ENCODE data around the gene NRXN3.

The NRXN3 gene

GRCh38 chr14:78202976-78203375, 32.8 kb downstream of the NRXN3 start:
- H3K9me3 Mint-ChIP-seq, result no peaks in the 10 kb centered on the region
- no peak overlapping the region for H3K4me3 Mint-ChIP-seq
- no peaks in the 10 kb centered on the region for H3K4me1 Mint-ChIP-seq
- peaks cover 10% of the 10 kb centered on the region for H3K27me3 Mint-ChIP-seq (ENCODE audit: low read depth)
- TF ChIP-seq CTCF (IDR thresholded peaks at IDR 0.05; ENCODE audit: unreplicated experiment in 3 of 3), result no peak
- H3K27ac Mint-ChIP-seq, result no peak overlapping the region
- no peaks in the 10 kb centered on the region for H3K36me3 Mint-ChIP-seq (ENCODE audit: low read depth)

- Mint-ChIP-seq H3K27ac (no peak overlapping the region), H3K36me3 (ENCODE audit: low read depth) (no peaks in the 10 kb centered on the region), H3K9me3 (peaks cover 9% of the 10 kb centered on the region), H3K4me1 (no peaks in the 10 kb centered on the region), H3K27me3 (ENCODE audit: low read depth) (no peaks in the 10 kb centered on the region), H3K4me3 (no peak overlapping the region)
- no peak for TF ChIP-seq CTCF (IDR thresholded peaks at IDR 0.05; ENCODE audit: unreplicated experiment in 3 of 3)
These were observed 37.2 kb downstream of the NRXN3 start for GRCh38 chr14:78207414-78207813.

GRCh38 chr14:78220273-78220672, 50.1 kb downstream of the NRXN3 start:
- TF ChIP-seq CTCF (IDR thresholded peaks at IDR 0.05; ENCODE audit: unreplicated experiment in 3 of 3), result no peak
- Mint-ChIP-seq H3K27me3 (ENCODE audit: low read depth) (peaks cover 6% of the 10 kb centered on the region), H3K36me3 (ENCODE audit: low read depth) (no peaks in the 10 kb centered on the region), H3K27ac (no peak overlapping the region), H3K4me3 (no peak overlapping the region), H3K4me1 (no peaks in the 10 kb centered on the region), H3K9me3 (no peaks in the 10 kb centered on the region)

- peaks cover 4% of the 10 kb centered on the region for H3K9me3 Mint-ChIP-seq
- H3K4me1 Mint-ChIP-seq, result no peaks in the 10 kb centered on the region
- TF ChIP-seq CTCF (IDR thresholded peaks at IDR 0.05; ENCODE audit: unreplicated experiment in 3 of 3), result no peak
- H3K27me3 Mint-ChIP-seq (ENCODE audit: low read depth), result peaks cover 7% of the 10 kb centered on the region
- no peak overlapping the region for H3K4me3 Mint-ChIP-seq
- no peaks in the 10 kb centered on the region for H3K36me3 Mint-ChIP-seq (ENCODE audit: low read depth)
- H3K27ac Mint-ChIP-seq, result no peak overlapping the region
These were observed 52.6 kb downstream of the NRXN3 start for GRCh38 chr14:78222746-78223145.

GRCh38 chr14:78227248-78228077, 57.3 kb downstream of the NRXN3 start:
- Mint-ChIP-seq H3K4me1 (peaks cover 3% of the 10 kb centered on the region), H3K27ac (no peak overlapping the region), H3K9me3 (peaks cover 4% of the 10 kb centered on the region), H3K4me3 (no peak overlapping the region), H3K27me3 (ENCODE audit: low read depth) (peaks cover 20% of the 10 kb centered on the region), H3K36me3 (ENCODE audit: low read depth) (no peaks in the 10 kb centered on the region)
- no peak for TF ChIP-seq CTCF (IDR thresholded peaks at IDR 0.05; ENCODE audit: unreplicated experiment in 3 of 3)
